DND-41 (cell line): ENCODE results near the gene RAPGEF1.

Source experiments
- ATAC-seq: fragments of 200-7000 bp; cut with Tn5 transposase; 3 replicates; pipeline ENCODE4 v1.9.1; 2021; ENCODE audit warnings: low read depth; ENCODE audit not compliant: insufficient read depth
- DNase-seq: peaks from one replicate; pipeline ENCODE4 v3.0.0-alpha.2; 2020
- H2AFZ ChIP-seq: 2 replicates; pipeline ENCODE4 v1.6.0; 2012; ENCODE audit warnings: low read depth, low read length
- H3K27ac ChIP-seq: 2 replicates; pipeline ENCODE4 v1.5.1; 2012; ENCODE audit warnings: low read length, inconsistent platforms
- H3K27me3 ChIP-seq: fragments of 200-600 bp; sonication (generic); 2 replicates; pipeline ENCODE4 v1.6.0; 2012; ENCODE audit warnings: low read length, mild to moderate bottlenecking, inconsistent platforms; ENCODE audit not compliant: insufficient read depth, poor library complexity
- H3K36me3 ChIP-seq: 2 replicates; pipeline ENCODE4 v1.5.1; 2012; ENCODE audit warnings: low read length, inconsistent platforms; ENCODE audit not compliant: insufficient read depth
- H3K4me1 ChIP-seq: 2 replicates; pipeline ENCODE4 v1.5.1; 2012; ENCODE audit warnings: mild to moderate bottlenecking, low read length; ENCODE audit not compliant: insufficient read depth
- H3K4me2 ChIP-seq: 2 replicates; pipeline ENCODE4 v1.6.0; 2012; ENCODE audit warnings: mild to moderate bottlenecking, moderate library complexity, low read length, inconsistent platforms; ENCODE audit not compliant: insufficient read depth
- H3K4me3 ChIP-seq, 2 experiments: fragments of 200-600 bp in 1 of 2; shearing (Covaris generic) in 1 of 2; 2 replicates each; pipeline ENCODE4 v1.5.1; 2012 to 2016; ENCODE audit warnings: inconsistent platforms in 2 of 2, low read length in 2 of 2, mild to moderate bottlenecking in 2 of 2, low read depth in 1 of 2, moderate library complexity in 1 of 2
- H3K79me2 ChIP-seq: 2 replicates; pipeline ENCODE4 v1.6.0; 2012; ENCODE audit warnings: low read length, inconsistent platforms; ENCODE audit not compliant: insufficient read depth
- H3K9ac ChIP-seq: 2 replicates; pipeline ENCODE4 v1.6.0; 2012; ENCODE audit warnings: low read depth, mild to moderate bottlenecking, inconsistent platforms, low read length, moderate library complexity
- H3K9me3 ChIP-seq: 2 replicates; pipeline ENCODE4 v1.5.1; 2012; ENCODE audit warnings: low read length, moderate library complexity, mild to moderate bottlenecking, inconsistent platforms; ENCODE audit not compliant: insufficient read depth, severe bottlenecking
- H4K20me1 ChIP-seq: 2 replicates; pipeline ENCODE4 v1.6.0; 2012; ENCODE audit warnings: low read length; ENCODE audit not compliant: insufficient read depth
- EZH2 ChIP-seq: IDR thresholded peaks from 3 replicates; pipeline ENCODE4 v1.6.1; 2012; ENCODE audit warnings: borderline replicate concordance, low read depth, mild to moderate bottlenecking, moderate library complexity, low read length, inconsistent platforms; ENCODE audit not compliant: severe bottlenecking
- TF ChIP-seq, protein P1 (sequence below): IDR thresholded peaks from 2 replicates; pipeline ENCODE4 v1.5.1; 2012; ENCODE audit warnings: borderline replicate concordance, low read length, moderate library complexity, mild to moderate bottlenecking; ENCODE audit not compliant: poor library complexity, severe bottlenecking; ENCODE audit errors: extremely low read depth

RAPGEF1 gene

DNA sequence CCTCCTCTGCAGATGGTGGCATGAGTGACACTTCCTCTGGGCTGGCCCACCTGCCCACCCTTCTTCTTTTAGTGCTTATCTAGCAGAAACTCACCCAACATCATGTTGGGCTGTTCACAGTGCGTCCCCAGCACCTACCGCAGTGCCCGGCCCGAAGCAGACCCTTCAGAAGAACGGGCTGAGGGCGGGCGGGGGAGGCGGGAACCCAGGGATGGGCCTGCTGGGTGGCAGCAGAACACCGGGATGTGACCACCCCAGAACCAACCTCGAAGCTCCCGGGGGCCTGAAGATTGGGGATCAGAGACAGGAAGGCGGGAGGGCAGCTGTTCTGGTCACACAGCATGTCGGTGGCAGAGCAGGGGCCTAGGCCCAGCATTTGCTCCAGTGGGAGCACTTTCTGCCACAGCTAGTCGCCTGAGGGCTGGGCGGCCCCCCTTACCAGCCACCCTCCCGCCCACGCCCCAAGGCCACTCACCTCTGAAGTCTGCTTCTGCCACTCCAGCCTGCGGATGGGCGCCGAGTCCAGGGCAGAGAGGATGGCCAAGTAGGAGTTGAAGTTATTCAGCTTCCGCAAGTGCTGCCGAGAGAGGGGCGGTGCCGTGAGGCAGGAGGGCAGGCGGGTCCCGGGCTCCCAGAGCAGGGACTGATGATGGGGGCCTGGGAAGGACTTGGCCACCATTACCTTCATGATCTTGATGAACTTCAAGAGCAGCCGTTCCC, 155.9 kb downstream of the RAPGEF1 start:
- peaks cover 61% of the 10 kb centered on the region for H3K36me3 ChIP-seq
- no peaks in the 10 kb centered on the region for H3K79me2 ChIP-seq
- H3K9ac ChIP-seq = no peak overlapping the region
- H3K4me2 ChIP-seq = no peak overlapping the region
- no peak overlapping the region for H3K27ac ChIP-seq
- no peak overlapping the region for H3K4me3 ChIP-seq
- H3K27me3 ChIP-seq = no peaks in the 10 kb centered on the region
- TF ChIP-seq EZH2 = no peak
- TF ChIP-seq, protein P1, sequence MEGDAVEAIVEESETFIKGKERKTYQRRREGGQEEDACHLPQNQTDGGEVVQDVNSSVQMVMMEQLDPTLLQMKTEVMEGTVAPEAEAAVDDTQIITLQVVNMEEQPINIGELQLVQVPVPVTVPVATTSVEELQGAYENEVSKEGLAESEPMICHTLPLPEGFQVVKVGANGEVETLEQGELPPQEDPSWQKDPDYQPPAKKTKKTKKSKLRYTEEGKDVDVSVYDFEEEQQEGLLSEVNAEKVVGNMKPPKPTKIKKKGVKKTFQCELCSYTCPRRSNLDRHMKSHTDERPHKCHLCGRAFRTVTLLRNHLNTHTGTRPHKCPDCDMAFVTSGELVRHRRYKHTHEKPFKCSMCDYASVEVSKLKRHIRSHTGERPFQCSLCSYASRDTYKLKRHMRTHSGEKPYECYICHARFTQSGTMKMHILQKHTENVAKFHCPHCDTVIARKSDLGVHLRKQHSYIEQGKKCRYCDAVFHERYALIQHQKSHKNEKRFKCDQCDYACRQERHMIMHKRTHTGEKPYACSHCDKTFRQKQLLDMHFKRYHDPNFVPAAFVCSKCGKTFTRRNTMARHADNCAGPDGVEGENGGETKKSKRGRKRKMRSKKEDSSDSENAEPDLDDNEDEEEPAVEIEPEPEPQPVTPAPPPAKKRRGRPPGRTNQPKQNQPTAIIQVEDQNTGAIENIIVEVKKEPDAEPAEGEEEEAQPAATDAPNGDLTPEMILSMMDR = no peak
- H3K4me1 ChIP-seq = peaks cover 22% of the 10 kb centered on the region
- DNase-seq (no peak), ATAC-seq (no peak)
- H3K9me3 ChIP-seq = no peaks in the 10 kb centered on the region
- no peak overlapping the region for H2AFZ ChIP-seq
- H4K20me1 ChIP-seq = peaks cover 4% of the 10 kb centered on the region

DNA sequence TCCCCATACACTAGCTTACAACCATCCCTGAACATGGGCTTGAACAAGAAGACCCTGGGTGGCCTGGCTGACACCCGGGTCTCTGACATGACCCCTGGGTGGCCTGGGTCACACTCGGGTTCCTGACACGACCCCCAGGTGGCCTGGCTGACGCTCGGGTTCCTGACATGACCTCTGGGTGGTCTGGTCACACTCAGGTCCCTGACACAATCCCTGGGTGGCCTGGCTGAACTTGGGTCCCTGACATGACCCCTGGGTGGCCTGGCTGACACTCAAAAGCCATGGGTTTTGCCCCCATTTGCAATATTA, 156.6 kb downstream of the RAPGEF1 start:
- no peak overlapping the region for H2AFZ ChIP-seq
- H3K9ac ChIP-seq = no peak overlapping the region
- H3K4me1 ChIP-seq = peaks cover 22% of the 10 kb centered on the region
- no peaks in the 10 kb centered on the region for H3K79me2 ChIP-seq
- no peak overlapping the region for H3K4me2 ChIP-seq
- DNase-seq = no peak
- H4K20me1 ChIP-seq = peaks cover 4% of the 10 kb centered on the region
- H3K27ac ChIP-seq = no peak overlapping the region
- TF ChIP-seq, protein P1 = no peak
- TF ChIP-seq EZH2 = no peak
- H3K36me3 ChIP-seq = peaks cover 55% of the 10 kb centered on the region
- no peaks in the 10 kb centered on the region for H3K9me3 ChIP-seq
- ATAC-seq = no peak
- no peaks in the 10 kb centered on the region for H3K27me3 ChIP-seq
- H3K4me3 ChIP-seq = no peak overlapping the region

DNA sequence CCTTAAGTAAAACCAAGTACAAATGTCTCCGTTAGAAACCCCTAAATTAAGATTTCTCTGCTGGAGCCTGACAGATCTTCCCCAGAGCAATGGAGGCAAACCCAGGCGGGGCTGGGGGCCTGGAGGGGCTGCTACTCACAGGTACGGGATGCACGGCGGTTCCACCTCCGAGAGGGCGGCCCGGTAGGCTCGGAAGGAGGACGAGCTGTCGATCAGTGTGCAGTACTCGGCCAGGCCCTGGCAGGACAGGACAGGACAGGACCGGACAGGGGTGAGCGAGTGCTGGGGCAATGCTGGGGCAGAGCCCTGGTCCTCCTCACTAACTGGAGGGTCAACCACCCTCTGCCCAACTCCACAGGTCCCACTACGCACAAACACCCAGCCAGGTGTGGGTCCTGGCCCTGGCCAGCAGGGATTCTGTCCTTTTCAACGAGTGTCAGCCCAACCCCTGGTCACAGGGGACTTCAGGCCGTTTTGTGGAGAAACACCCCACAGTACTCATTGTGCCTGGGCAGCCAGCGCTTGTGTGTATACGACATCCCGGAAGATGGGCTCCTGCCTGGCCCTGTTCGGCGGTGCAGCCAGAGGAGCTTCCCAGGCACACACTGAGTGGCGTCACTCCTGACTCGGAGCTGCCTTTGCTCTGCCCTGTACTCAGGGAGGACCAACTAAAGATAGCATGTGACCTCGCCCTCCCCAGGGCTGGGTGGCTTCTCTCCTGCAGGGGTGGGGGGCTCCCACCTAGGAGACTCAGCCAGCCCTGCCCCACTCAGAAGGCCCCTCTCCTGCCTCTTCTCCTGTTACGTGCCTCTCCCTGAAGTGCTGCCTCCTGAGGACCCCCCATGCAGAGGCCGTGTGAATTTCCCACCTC, 157.2 kb downstream of the RAPGEF1 start:
- Histone ChIP-seq H4K20me1 (peaks cover 4% of the 10 kb centered on the region), H3K27me3 (no peaks in the 10 kb centered on the region), H3K79me2 (no peaks in the 10 kb centered on the region), H3K36me3 (peaks cover 52% of the 10 kb centered on the region), H3K9ac (no peak overlapping the region), H2AFZ (no peak overlapping the region), H3K4me1 (peaks cover 22% of the 10 kb centered on the region), H3K27ac (no peak overlapping the region), H3K4me2 (no peak overlapping the region), H3K4me3 (no peak overlapping the region), H3K9me3 (no peaks in the 10 kb centered on the region)
- no peak for TF ChIP-seq EZH2
- TF ChIP-seq, protein P1 = no peak
- DNase-seq = no peak
- ATAC-seq = no peak
